AG09319 (cell line): ENCODE measurements around the gene FAM174B.

Source experiments
- DNase-seq: peaks from one replicate; pipeline ENCODE4 v3.0.0-alpha.2; 2010; ENCODE audit warnings: low read depth; ENCODE audit errors: extremely low read depth
- TF ChIP-seq, protein P1 (sequence below): IDR thresholded peaks from 2 replicates; pipeline ENCODE4 v1.5.1; 2011; ENCODE audit warnings: low read depth, mild to moderate bottlenecking, inconsistent platforms, low read length, moderate library complexity

Gene FAM174B

DNA sequence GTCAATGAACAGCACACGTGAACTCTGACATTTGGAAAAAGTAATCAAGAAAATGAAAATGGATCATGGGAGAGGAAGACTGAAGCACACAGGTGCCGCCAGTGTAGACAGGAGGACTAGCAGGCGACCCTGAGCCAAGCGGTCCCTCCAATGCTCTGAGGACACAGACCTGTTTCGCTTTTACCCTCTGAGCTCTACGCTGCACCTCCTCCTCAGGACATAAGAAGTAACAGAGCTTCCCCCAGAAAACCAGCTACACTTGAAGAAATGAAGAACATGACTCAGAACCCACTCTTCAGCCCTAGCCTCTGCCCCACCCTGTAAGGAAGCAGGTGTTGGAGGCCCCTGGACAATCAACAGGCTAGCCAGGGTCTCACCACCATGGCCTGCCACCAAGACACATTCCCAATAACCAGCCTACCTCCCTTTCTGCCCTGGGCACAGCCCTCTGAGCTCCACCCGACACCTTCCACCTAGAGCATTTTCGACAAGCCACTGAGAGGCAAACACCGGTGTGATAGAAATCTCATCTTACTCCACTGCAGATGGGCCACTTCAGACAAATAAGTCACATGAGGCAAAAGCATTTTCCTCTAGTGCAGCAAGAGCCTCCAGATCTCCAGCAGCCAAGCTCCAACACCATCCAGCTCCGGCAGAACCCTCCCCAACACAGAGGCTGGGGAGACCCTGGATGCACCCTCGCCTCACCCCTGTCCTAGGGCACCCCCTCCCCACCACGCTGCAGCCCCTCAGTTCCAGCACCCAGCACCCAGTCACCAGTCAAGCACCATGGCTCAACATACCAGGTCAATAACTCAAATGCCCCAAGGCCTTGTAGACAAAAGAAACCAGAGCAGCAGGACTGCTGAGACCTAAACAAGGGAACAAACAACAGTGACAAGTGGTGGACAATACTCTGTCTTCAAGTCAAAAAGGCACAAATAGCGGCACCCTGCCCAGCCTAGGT is 11.4 kb downstream of the FAM174B start:
- no peak for DNase-seq
- TF ChIP-seq, protein P1, sequence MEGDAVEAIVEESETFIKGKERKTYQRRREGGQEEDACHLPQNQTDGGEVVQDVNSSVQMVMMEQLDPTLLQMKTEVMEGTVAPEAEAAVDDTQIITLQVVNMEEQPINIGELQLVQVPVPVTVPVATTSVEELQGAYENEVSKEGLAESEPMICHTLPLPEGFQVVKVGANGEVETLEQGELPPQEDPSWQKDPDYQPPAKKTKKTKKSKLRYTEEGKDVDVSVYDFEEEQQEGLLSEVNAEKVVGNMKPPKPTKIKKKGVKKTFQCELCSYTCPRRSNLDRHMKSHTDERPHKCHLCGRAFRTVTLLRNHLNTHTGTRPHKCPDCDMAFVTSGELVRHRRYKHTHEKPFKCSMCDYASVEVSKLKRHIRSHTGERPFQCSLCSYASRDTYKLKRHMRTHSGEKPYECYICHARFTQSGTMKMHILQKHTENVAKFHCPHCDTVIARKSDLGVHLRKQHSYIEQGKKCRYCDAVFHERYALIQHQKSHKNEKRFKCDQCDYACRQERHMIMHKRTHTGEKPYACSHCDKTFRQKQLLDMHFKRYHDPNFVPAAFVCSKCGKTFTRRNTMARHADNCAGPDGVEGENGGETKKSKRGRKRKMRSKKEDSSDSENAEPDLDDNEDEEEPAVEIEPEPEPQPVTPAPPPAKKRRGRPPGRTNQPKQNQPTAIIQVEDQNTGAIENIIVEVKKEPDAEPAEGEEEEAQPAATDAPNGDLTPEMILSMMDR = no peak

DNA sequence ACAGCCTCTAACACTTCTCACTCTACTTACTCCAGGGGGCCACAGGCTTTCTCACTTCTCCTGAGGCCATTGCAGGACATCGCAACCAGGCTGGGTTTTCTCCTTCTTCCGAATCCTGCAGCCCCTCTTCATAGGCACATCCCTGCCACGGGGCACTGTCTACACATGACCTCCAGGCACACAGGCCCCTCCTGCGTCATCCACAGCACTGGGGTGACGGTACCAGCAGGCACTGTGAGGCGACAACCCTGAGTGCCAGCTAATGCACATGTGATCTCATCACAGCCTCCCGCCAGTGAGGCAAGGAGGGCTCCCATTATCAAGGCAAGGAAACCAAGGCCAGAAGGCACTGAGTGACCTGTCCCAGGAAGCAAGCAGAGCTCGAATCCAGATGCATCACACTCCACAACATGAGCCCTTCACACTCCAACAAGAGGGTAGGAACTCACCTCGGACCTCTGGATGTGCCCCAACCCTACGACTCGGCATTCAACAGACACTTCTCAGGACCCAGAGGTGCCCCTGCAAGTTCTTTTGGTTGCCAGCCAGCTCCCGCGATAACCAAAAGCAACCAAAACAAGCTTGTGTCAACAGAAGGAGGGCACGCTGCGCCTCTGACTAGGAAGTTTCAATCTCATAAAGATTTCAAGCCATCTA is 16.7 kb downstream of the FAM174B start:
- no peak for DNase-seq
- TF ChIP-seq, protein P1 = no peak

DNA sequence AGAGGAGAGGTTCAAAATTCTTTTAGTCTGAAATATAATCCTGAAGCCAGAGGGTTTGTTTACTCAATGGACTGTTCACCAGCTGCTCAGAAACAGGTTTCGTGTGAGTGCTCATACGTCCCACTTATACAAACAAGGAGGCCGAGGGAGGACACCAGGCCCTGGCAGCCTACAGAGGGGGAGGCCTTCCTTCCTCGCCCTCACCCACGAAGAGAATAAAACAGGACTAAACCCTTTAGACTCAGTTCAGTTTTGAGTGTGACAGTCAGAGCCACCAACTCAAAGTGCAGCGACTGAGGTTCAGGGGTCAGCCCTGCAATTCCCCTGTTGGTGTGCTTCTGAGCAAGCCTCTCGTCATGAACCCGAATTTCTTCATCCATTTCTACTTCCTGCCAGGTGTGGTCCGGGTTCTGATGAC is 17.3 kb downstream of the FAM174B start:
- no peak for DNase-seq
- TF ChIP-seq, protein P1 = no peak

DNA sequence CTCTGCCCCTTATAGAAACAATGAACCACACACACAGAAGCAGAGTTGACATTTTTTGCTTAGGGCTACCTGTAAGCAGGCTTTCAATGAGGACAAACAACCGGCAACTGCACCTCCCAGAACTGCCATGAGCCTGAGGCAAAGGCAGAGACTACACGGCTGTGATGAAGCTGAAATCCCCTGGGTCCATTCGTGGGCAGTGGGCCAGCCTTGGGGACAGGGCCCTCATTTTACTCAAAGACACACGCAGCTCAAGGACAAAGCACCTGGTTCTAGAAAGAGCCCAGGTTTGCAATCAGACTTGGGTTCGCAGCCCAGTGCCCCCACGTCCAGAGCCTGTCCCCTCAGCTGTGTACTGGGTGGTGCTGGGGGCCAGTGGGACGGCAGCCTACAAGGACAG is 17.9 kb downstream of the FAM174B start:
- TF ChIP-seq, protein P1 = no peak
- DNase-seq = no peak

DNA sequence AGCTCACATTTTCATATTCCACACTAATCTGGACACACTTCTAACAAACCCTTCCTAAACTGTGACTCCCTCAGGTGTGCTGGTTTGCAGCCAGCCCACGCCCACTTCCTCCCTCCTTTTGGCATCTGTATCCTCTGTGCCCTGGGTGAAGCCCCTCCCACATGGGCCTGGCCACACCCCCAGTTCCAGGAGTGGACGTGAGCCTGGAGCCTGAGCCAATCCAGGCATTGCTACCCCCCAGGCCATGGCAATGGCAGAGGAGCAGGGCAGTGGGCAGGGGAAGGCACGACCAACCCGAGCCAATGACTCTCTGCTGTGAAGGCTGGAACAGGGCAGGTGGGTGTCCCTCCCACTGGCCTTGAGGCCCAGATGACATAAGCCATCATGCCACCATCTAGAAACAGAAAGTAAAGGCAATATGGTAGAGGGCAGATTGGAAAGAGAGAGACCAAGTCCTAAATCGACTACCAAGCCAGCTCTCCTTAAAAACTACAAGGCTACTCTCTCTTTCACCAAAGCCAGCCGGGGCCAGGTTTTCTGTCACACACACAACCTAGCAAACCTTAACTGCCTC is 18.6 kb downstream of the FAM174B start:
- TF ChIP-seq, protein P1 = no peak
- DNase-seq = no peak

DNA sequence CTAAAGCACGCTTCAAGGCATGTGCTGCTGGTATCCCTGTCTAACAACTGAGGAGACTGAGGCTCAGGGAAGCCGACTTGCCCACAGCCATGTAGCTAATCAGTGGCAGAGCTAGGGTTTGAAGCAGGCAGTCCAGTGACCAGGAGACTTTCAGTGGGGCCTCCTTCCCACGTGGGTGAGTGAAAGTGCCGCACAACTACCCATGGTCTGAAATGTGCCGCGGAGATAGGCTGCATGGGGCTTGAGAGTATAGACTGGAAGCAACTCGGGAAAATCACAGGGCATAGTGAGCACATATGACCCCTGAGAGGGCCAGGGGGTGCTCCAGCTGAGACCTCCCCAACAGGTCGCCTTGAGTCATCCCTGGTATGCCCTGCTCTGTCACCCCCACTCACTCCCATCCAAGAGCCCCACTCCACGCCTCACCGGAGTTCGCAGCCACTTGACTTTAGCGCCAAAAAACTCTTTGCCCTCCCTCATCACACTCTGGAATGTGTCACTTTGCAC is 19.1 kb downstream of the FAM174B start:
- no peak for DNase-seq
- TF ChIP-seq, protein P1 = no peak
